ENCODE results near the gene ADK.
A peak's percentile ranks its signal among the peaks of the same experiment; 100 is the strongest.
"Not testable (repeated sequence)": the region's sequence is repeated elsewhere in the genome, so short reads cannot be mapped to it uniquely, and the experiment has no call there.

ADK gene

GRCh38 chr10:74145133-74145532 is 5.9 kb upstream of the ADK start:
- DNase-seq (ENCODE audit: low spot score) = no peak

- not testable (repeated sequence) for DNase-seq (ENCODE audit: low spot score)
These were observed 4.0 kb upstream of the ADK start for GRCh38 chr10:74146980-74147379.

GRCh38 chr10:74150204-74150989 is 624 bp upstream of the ADK start, which contains the start of gene AP3M1:
Gene AP3M1 (minus strand): TSS chr10:74150828. CDS start chr10:74138379, 12,449 bp downstream.
- peak; percentile 90 for DNase-seq (ENCODE audit: low spot score)

- no peak for DNase-seq (ENCODE audit: low spot score)
These were observed 1.1 kb downstream of the ADK start for GRCh38 chr10:74151879-74152722.

- DNase-seq (ENCODE audit: low spot score) = no peak
These were observed 2.1 kb downstream of the ADK start for GRCh38 chr10:74153123-74153522.

GRCh38 chr10:74153676-74154075 is 2.7 kb downstream of the ADK start:
- no peak for DNase-seq (ENCODE audit: low spot score)

- no peak for DNase-seq (ENCODE audit: low spot score)
These were observed 5.9 kb downstream of the ADK start for GRCh38 chr10:74156919-74157289.

- no peak for DNase-seq (ENCODE audit: low spot score)
These were observed 9.0 kb downstream of the ADK start for GRCh38 chr10:74160013-74160412.

GRCh38 chr10:74163319-74164068 is 12.5 kb downstream of the ADK start:
- DNase-seq (ENCODE audit: low spot score) = no peak

- no peak for DNase-seq (ENCODE audit: low spot score)
These were observed 13.9 kb downstream of the ADK start for GRCh38 chr10:74164716-74165529.

- DNase-seq (ENCODE audit: low spot score) = no peak
These were observed 14.5 kb downstream of the ADK start for GRCh38 chr10:74165530-74165901.

GRCh38 chr10:74167443-74167842 is 16.4 kb downstream of the ADK start:
- no peak for DNase-seq (ENCODE audit: low spot score)

- DNase-seq (ENCODE audit: low spot score) = no peak
These were observed 20.6 kb downstream of the ADK start for GRCh38 chr10:74171625-74172024.

GRCh38 chr10:74174521-74174920 is 23.5 kb downstream of the ADK start:
- no peak for DNase-seq (ENCODE audit: low spot score)

- no peak for DNase-seq (ENCODE audit: low spot score)
These were observed 24.7 kb downstream of the ADK start for GRCh38 chr10:74175510-74176379.

- DNase-seq (ENCODE audit: low spot score) = peak; percentile 94
These were observed 25.5 kb downstream of the ADK start for GRCh38 chr10:74176380-74177139.

- DNase-seq (ENCODE audit: low spot score) = peak; percentile 19
These were observed 26.2 kb downstream of the ADK start for GRCh38 chr10:74177140-74177677.

- DNase-seq (ENCODE audit: low spot score) = no peak
These were observed 27.2 kb downstream of the ADK start for GRCh38 chr10:74178042-74178791.
